IPS-20b (cell line): ENCODE measurements around the gene SIRPA.

ENCODE experiments used
- H3K27ac ChIP-seq: one replicate; pipeline ENCODE4 v1.5.1; 2013; ENCODE audit warnings: low read length
- H3K27me3 ChIP-seq: 2 replicates; pipeline ENCODE4 v1.6.1; 2013; ENCODE audit warnings: mild to moderate bottlenecking, low read length, inconsistent platforms; ENCODE audit not compliant: insufficient read depth
- H3K36me3 ChIP-seq: 2 replicates; pipeline ENCODE4 v1.6.1; 2013; ENCODE audit warnings: low read depth, mild to moderate bottlenecking, inconsistent platforms, low read length, moderate library complexity; ENCODE audit not compliant: insufficient read depth
- H3K4me1 ChIP-seq: 2 replicates; pipeline ENCODE4 v1.6.1; 2013; ENCODE audit warnings: mild to moderate bottlenecking, control low read depth, inconsistent platforms, low read length, moderate library complexity; ENCODE audit not compliant: insufficient read depth
- H3K4me3 ChIP-seq: 2 replicates; pipeline ENCODE4 v1.5.1; 2013; ENCODE audit warnings: mild to moderate bottlenecking, low read length, inconsistent platforms
- H3K9ac ChIP-seq: 2 replicates; pipeline ENCODE4 v1.6.1; 2013; ENCODE audit warnings: low read depth, mild to moderate bottlenecking, inconsistent platforms, low read length, moderate library complexity
- H3K9me3 ChIP-seq: 2 replicates; pipeline ENCODE4 v1.6.1; 2013; ENCODE audit warnings: mild to moderate bottlenecking, low read depth, low read length, inconsistent platforms; ENCODE audit not compliant: insufficient read depth

Gene SIRPA

DNA sequence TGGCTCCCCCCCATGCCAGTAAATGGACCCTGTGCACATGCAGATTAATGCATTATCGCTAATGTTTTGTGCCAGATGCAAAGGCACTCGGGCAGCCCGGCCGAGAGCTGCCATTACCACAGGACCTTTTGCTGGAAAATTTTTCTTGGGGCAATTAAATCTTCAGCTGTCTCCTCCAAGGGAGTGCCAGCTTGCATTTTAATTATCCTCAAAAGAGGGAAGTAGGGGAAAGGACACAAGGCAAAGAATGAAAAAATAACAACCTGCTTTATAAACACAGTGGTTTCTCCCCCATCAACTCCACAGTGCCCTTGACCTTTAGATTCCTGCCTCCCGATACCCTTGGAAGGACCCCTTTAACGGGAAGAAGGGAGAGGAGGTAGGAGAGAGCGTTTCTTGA is 50.5 kb downstream of the SIRPA start:
- peaks cover 51% of the 10 kb centered on the region for H3K27me3 ChIP-seq
- H3K9me3 ChIP-seq, result no peaks in the 10 kb centered on the region
- H3K4me3 ChIP-seq, result no peak overlapping the region
- no peaks in the 10 kb centered on the region for H3K36me3 ChIP-seq
- peaks cover 8% of the 10 kb centered on the region; the same call in 1 of the 2 replicates for H3K4me1 ChIP-seq
- no peak overlapping the region for H3K9ac ChIP-seq
- no peak overlapping the region for H3K27ac ChIP-seq

DNA sequence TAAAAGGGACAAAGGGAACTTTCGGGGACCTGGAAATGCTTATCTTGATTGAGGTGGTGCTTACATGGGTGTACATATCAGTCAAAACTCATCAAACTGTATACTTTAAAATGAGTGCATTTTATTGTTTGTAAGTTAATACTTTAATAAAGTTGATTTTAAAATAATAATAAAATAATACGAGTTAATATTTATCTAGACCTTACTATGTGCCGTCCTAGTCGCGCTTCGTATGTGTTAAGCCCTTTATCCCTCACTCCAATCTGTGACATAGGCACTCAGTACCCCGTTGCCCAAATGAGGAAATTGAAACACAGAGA is 51.2 kb downstream of the SIRPA start:
- peak overlapping the region; percentile 74 for H3K4me3 ChIP-seq
- no peaks in the 10 kb centered on the region for H3K36me3 ChIP-seq
- H3K27me3 ChIP-seq, result peaks cover 53% of the 10 kb centered on the region
- H3K9ac ChIP-seq, result peak overlapping the region; percentile 74; the same call in 1 of the 2 replicates
- peaks cover 10% of the 10 kb centered on the region; the same call in 1 of the 2 replicates for H3K4me1 ChIP-seq
- no peak overlapping the region for H3K27ac ChIP-seq
- no peaks in the 10 kb centered on the region for H3K9me3 ChIP-seq

DNA sequence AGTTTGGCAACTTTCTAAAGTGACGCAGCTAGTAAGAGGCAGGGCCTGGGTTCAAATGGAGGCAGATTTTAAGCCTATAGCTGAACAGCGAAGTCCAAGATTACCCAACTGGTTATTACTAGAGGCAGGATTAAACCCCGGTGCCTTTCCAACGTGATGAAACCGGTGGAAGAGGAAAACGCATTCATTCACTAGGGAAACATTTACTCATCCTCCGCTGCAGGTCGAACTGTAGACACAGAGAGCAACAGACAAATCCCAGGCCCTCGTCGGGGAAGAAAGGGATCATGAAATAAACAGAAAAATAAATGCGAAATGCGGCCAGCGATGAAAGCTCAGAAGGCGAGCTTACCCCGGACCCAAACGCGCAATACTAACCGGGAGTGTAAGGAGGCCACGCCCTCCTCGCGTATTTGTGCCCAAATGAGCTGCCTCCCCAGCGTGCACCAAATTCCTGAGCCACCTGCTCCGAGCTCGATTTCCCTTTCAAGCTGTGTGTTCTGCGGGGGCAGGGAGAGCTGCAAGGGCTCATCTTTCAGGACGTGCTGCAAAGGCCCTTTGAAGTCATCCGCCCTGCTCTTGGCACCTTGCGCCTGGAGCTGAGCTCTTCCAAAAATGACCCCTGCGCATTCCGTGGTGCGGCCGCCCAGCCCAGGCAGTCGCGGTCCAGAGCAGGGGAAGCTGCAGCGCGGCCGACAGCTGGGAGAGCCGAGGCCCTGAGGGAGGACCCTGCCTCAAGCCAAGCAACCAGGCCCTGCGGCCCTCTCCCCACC is 51.7 kb downstream of the SIRPA start:
- H3K9ac ChIP-seq, result peak overlapping the region; percentile 74; the same call in 1 of the 2 replicates
- H3K27me3 ChIP-seq, result peaks cover 58% of the 10 kb centered on the region

DNA sequence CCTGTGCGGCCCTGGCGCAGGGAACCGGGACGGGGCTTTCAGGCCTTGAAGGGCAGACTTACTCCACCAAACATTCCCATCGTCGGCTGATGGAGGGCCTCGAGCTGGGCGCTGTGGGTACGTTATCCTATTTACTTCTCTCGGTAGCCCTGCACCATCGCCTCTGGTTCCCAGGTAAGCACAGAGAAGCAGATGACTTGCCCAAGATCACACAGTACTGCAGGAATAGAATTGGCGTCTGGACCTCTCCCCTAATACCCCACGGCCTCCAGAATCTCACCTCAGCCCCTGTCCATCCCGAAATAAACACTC is 52.3 kb downstream of the SIRPA start:
- peaks cover 58% of the 10 kb centered on the region for H3K27me3 ChIP-seq
- no peaks in the 10 kb centered on the region for H3K36me3 ChIP-seq
- no peaks in the 10 kb centered on the region for H3K9me3 ChIP-seq
- no peak overlapping the region for H3K27ac ChIP-seq
- H3K4me3 ChIP-seq, result peak overlapping the region; percentile 74; the same call in 1 of the 2 replicates
- peaks cover 10% of the 10 kb centered on the region; the same call in 1 of the 2 replicates for H3K4me1 ChIP-seq
- H3K9ac ChIP-seq, result no peak overlapping the region; the same call in 1 of the 2 replicates

More for the DNA sequence above, 51.7 kb downstream of the SIRPA start:
- Histone ChIP-seq H3K4me1 (peaks cover 10% of the 10 kb centered on the region; the same call in 1 of the 2 replicates), H3K27ac (no peak overlapping the region), H3K9me3 (no peaks in the 10 kb centered on the region), H3K4me3 (peak overlapping the region; percentile 74), H3K36me3 (no peaks in the 10 kb centered on the region)

DNA sequence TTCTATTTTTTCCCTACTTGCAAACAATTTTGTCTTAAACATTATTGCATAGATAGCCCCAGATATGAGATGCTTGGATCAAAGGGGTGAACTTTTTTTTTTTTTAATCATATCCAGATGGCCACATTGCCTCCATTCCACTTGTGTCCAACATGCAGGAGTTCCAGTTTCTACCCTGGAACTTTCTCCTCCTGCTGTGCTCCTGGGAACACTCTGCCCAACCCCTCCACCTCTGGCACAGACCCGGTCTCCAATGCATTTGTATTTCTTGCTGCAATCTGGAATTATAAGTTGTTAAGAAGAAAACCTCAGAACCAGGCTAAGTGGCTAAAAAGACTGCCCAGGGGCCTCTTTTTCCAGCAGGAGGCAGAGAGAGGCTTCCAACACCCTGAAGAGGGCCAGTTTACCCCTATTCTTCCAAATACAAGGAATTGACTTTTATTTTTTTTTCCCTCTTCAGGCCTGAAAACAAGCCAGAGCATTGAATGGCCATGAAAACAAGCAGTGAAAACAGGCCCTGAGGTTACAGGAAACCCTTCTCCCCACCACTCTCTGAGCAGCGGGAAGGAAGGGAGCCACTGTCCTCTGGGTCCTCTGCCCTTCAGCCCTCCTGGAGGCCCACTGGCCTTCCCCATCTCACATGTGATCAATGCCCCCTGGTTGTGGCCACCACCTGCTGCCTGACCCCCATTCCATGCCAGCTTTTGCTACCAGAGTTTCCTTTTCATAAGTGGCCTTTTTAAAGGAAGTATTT is 54.3 kb downstream of the SIRPA start:
- Histone ChIP-seq H3K27me3 (peaks cover 46% of the 10 kb centered on the region), H3K36me3 (no peaks in the 10 kb centered on the region), H3K9ac (no peak overlapping the region), H3K9me3 (no peaks in the 10 kb centered on the region), H3K4me1 (peaks cover 12% of the 10 kb centered on the region; the same call in 1 of the 2 replicates), H3K4me3 (no peak overlapping the region), H3K27ac (no peak overlapping the region)

DNA sequence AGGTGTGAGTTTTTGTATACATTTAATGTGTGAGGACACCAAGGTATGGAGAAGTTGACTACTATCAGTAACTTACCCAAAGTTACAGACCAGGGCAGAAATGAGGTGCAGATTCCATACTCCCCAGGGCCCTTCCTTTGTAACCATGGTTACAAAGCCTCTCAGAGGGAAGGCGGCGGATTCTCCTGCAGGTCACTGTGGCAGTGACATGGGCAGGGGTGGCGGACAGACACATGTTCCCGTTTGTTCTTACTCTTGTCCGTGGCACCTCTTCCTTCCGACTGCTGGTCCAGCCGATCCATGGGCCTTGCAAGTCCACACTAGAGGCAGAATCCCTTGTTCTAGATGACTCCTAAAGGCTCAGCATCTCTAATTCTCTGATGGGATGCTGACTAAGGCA is 55.6 kb downstream of the SIRPA start:
- H3K36me3 ChIP-seq, result no peaks in the 10 kb centered on the region
- H3K9ac ChIP-seq, result no peak overlapping the region
- no peak overlapping the region for H3K27ac ChIP-seq
- no peak overlapping the region for H3K4me3 ChIP-seq
- peaks cover 15% of the 10 kb centered on the region; the same call in 1 of the 2 replicates for H3K4me1 ChIP-seq
- no peaks in the 10 kb centered on the region for H3K9me3 ChIP-seq
- H3K27me3 ChIP-seq, result peaks cover 33% of the 10 kb centered on the region

DNA sequence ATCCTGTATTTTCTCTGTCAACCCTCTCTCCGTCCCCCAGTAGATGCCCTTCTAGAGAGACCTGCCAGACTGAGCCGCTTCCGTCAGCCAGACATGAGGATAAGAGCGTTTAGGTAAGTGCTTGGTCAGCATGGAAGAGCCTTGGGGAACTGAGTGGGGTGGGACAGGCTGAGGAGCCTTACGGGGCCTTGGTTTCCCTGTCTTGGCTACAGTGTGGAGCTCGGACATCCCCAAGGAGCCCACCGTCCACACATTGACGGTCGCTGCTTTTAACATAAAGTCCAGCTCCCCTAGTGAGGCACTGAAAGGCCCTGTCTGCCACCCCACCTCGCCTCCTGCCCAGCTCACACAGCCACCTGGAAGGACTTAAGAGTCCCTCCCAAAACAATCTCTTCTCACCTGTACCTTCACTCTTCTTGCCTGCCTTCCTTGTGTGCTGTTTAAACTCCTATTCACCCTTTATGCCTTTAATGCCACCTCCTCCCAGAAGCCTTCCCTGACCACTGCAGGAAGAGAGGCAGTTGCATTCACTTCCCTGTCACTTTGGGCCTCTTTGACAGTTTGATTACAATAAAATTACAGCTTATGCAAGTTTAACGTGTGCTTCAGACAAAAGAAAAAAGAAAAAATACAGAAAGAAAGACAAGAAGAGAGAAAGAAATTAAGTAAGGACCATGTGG is 56.4 kb downstream of the SIRPA start:
- H3K9ac ChIP-seq, result no peak overlapping the region

DNA sequence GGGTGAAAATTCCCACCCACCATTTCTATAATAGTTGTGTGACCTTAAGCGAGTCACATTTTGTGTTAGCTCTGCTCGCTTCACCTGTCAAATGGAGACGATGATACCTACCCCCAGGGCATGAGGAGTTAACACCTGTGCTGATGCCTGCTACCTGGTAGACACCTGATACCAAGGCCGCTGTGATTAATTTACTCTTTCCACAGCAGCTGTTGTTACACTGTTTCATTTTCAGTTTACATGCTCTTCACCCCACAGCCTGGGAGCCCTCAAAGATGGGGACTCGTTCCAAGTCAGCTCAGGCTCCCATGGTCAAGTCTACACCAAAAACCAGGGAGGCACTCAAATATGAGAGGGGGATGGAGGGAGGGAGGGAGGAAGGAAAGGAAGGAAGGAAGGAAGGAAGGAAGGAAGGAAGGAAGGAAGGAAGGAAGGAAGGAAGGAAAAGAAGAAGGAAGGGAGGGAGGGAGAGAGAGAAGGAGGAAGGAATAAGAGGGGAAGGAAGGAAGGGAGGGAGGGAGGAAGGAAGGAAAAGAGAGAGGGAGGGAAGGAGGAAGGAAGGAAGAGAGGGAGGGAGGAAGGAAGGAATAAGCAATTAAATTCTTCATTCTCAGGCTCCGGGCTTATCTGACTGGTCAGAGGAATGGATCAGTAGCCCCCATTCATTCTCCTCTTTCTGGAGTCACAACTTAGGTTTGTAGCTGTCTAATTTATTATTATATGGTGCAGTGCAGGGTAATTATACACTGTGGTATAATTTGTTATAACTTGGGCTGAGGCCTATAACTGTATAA is 57.7 kb downstream of the SIRPA start:
- no peak overlapping the region for H3K9ac ChIP-seq
- no peaks in the 10 kb centered on the region for H3K36me3 ChIP-seq
- H3K27me3 ChIP-seq, result peaks cover 12% of the 10 kb centered on the region
- H3K27ac ChIP-seq, result no peak overlapping the region
- peaks cover 16% of the 10 kb centered on the region; the same call in 1 of the 2 replicates for H3K4me1 ChIP-seq
- H3K4me3 ChIP-seq, result no peak overlapping the region
- H3K9me3 ChIP-seq, result no peaks in the 10 kb centered on the region

More for the DNA sequence above, 56.4 kb downstream of the SIRPA start:
- Histone ChIP-seq H3K4me3 (no peak overlapping the region), H3K36me3 (no peaks in the 10 kb centered on the region), H3K9me3 (no peaks in the 10 kb centered on the region), H3K27ac (no peak overlapping the region), H3K4me1 (peaks cover 20% of the 10 kb centered on the region; the same call in 1 of the 2 replicates), H3K27me3 (peaks cover 26% of the 10 kb centered on the region)

DNA sequence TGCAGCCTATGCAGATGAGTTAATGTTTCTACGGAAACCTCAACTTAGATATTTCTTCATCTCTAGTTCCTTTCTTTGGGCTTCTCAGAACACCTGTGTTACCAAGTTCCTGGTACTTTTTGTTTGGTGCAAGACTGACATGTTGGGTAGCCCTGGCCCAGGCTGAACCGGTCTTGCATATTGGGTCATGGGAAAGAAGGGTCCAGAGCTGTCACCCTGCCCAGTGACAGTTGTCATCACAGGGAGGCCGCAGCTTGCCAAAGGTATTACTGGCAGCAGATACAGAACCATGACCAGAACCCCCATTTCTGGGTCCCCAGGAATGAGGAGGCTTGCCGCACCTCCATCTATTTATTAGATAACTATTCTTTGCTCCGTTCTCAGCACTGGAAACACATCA is 58.4 kb downstream of the SIRPA start:
- Histone ChIP-seq H3K36me3 (no peaks in the 10 kb centered on the region), H3K27ac (no peak overlapping the region), H3K9me3 (no peaks in the 10 kb centered on the region), H3K4me1 (peaks cover 17% of the 10 kb centered on the region; the same call in 1 of the 2 replicates), H3K4me3 (no peak overlapping the region), H3K9ac (no peak overlapping the region), H3K27me3 (peaks cover 7% of the 10 kb centered on the region; the same call in 1 of the 2 replicates)

DNA sequence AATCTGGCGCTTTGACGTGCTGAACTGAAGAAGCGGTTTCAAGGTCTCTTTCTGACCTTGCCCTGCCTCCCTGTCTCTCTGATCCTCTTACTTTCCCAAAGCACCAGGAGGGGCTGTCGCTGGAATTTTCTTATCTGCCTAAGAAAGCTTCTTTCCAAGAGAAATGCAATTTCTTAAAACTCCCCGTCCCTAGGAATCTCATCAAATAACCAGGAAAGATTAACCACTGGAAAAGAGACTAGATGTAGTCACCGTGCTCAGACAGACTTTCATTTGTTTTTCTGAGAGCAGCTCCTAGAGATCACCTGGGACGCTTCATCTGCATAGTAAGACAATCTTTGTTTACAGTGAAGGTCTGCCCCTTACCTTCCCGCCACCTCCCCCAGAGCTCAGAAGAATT is 60.0 kb downstream of the SIRPA start:
- H3K9ac ChIP-seq, result peak overlapping the region; percentile 58; the same call in 1 of the 2 replicates
- peaks cover 7% of the 10 kb centered on the region; the same call in 1 of the 2 replicates for H3K27me3 ChIP-seq
- H3K36me3 ChIP-seq, result no peaks in the 10 kb centered on the region
- peak overlapping the region; percentile 55 for H3K4me3 ChIP-seq
- peak overlapping the region; percentile 62 for H3K27ac ChIP-seq
- peaks cover 16% of the 10 kb centered on the region; the same call in 1 of the 2 replicates for H3K4me1 ChIP-seq
- H3K9me3 ChIP-seq, result no peaks in the 10 kb centered on the region

DNA sequence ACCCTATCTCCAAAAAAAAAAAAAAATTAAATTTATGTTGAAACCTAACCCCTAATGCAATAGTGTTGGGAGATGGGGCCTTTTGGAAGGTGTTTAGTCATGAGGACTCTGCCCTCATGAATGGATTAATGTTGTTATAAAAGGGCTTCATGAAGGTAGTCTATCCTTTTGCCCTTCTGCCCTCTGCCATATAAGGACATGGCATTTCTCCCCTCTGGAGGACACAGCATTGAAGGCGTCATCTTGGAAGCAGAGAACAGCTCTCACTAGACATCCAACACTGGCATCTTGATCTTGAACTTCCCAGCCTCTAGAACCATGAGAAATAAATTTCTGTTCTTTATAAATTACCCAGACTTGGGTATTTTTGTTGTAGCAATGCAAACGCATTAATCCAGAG is 63.2 kb downstream of the SIRPA start:
- H3K9me3 ChIP-seq, result no peaks in the 10 kb centered on the region
- H3K9ac ChIP-seq, result no peak overlapping the region
- peaks cover 13% of the 10 kb centered on the region; the same call in 1 of the 2 replicates for H3K4me1 ChIP-seq
- H3K36me3 ChIP-seq, result no peaks in the 10 kb centered on the region
- H3K4me3 ChIP-seq, result no peak overlapping the region
- H3K27me3 ChIP-seq, result 0 out of 2 replicates have a peak, but pooled peaks cover 4% of the 10 kb centered on the region
- no peak overlapping the region for H3K27ac ChIP-seq
